Measurements from ENCODE around the gene SLX9.
A peak's percentile ranks its signal among the peaks of the same experiment; 100 is the strongest.

SLX9 gene

GRCh38 chr21:44949161-44949778 lies 9.4 kb downstream of the SLX9 start:
- DNase-seq, result no peak

- DNase-seq, result peak; percentile 78 to 87
Observed at GRCh38 chr21:44949779-44950198, 10.0 kb downstream of the SLX9 start.

- no peak for DNase-seq
Observed at GRCh38 chr21:44950351-44950750, 10.5 kb downstream of the SLX9 start.

- no peak for DNase-seq
Observed at GRCh38 chr21:44951186-44951915, 11.5 kb downstream of the SLX9 start.

- no peak for DNase-seq
Observed at GRCh38 chr21:44952116-44952928, 12.5 kb downstream of the SLX9 start.

- DNase-seq, result no peak
Observed at GRCh38 chr21:44952929-44953627, 13.2 kb downstream of the SLX9 start.

GRCh38 chr21:44953628-44954021 lies 13.8 kb downstream of the SLX9 start:
- DNase-seq, result no peak

- DNase-seq, result no peak
Observed at GRCh38 chr21:44954281-44954771, 14.5 kb downstream of the SLX9 start.

- no peak for DNase-seq
Observed at GRCh38 chr21:44955141-44955797, 15.4 kb downstream of the SLX9 start.

- DNase-seq, result no peak
Observed at GRCh38 chr21:44955798-44956175, 16.0 kb downstream of the SLX9 start.

- DNase-seq, result no peak
Observed at GRCh38 chr21:44956356-44957046, 16.7 kb downstream of the SLX9 start.

GRCh38 chr21:44957047-44957831 lies 17.4 kb downstream of the SLX9 start:
- DNase-seq, result no peak

GRCh38 chr21:44957901-44958451 lies 18.1 kb downstream of the SLX9 start:
- no peak for DNase-seq

- DNase-seq, result no peak
Observed at GRCh38 chr21:44958471-44959191, 18.8 kb downstream of the SLX9 start.

- DNase-seq, result no peak
Observed at GRCh38 chr21:44959376-44960091, 19.7 kb downstream of the SLX9 start.

- DNase-seq, result no peak
Observed at GRCh38 chr21:44960141-44961092, 20.6 kb downstream of the SLX9 start.

GRCh38 chr21:44962403-44962966 lies 22.7 kb downstream of the SLX9 start:
- no peak for DNase-seq

- DNase-seq, result no peak
Observed at GRCh38 chr21:44964381-44964780, 24.6 kb downstream of the SLX9 start.
